Measurements from ENCODE around the gene TMUB1.

The TMUB1 gene

DNA sequence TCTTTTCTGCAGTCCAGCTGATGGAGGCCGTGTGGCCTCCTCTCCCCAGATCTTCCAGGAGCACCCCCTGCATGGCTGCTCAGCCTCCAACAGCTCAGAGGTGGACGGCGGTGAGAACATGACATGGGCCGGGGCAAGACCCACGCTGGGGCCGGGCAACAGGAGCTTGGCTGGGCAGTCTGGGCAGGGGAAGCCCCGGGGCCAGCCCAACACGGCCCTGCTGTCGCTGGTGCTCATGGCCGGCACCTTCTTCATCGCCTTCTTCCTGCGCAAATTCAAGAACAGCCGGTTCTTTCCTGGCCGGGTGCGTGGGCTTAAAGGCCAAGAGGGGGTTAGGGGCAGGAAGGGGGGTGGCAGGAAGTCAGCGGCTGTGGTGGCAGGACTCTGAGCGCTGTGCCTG, 9.3 kb downstream of the TMUB1 start:
- in situ Hi-C loops (cut with MboI; ENCODE audit: low sequenced_read_pairs), result no loop called here

DNA sequence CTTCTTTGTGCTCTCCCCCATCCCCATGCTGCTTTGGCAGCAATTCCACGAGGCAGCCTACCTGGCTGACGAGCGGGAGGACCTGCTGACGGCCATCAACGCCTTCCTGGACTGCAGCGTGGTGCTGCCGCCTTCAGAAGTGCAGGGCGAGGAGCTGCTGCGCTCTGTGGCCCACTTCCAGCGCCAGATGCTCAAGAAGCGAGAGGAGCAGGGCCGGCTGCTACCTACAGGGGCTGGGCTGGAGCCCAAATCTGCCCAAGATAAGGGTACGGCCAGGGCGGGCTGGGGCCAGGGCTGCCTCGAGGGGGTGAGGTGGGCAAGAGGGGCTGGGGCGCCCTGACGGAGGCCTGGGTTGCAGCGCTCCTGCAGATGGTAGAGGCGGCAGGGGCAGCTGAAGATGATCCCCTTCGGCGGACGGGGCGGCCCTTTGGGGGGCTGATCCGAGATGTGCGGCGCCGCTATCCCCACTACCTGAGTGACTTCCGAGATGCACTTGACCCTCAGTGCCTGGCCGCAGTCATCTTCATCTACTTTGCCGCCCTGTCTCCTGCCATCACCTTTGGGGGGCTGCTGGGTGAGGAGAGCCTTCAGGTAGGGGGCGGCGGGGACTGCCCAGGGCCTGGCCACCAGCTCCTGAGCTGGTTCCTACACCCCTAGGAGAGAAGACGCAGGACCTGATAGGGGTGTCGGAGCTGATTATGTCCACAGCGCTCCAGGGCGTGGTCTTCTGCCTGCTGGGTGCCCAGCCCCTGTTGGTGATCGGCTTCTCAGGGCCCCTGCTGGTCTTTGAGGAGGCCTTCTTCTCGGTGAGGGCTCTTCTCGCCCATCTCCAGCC, 12.0 kb downstream of the TMUB1 start:
- in situ Hi-C loops (cut with MboI; ENCODE audit: low sequenced_read_pairs), result no loop called here

DNA sequence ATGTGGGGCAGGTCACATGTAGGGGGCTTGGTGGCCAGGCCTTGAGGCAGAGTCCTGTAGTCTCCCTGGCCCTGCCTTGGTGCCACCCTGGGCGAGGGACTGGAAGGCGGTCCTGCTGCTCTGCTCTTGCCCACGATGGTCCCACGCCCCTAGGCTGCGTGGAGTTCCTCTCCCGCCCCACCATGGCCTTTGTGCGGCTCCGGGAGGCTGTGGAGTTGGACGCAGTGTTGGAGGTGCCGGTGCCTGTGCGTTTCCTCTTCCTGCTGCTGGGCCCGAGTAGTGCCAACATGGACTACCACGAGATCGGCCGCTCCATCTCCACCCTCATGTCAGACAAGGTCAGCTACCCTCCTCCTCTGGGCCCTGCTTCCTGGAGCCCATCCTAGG, 12.7 kb downstream of the TMUB1 start:
- in situ Hi-C loops (cut with MboI; ENCODE audit: low sequenced_read_pairs), result no loop called here

DNA sequence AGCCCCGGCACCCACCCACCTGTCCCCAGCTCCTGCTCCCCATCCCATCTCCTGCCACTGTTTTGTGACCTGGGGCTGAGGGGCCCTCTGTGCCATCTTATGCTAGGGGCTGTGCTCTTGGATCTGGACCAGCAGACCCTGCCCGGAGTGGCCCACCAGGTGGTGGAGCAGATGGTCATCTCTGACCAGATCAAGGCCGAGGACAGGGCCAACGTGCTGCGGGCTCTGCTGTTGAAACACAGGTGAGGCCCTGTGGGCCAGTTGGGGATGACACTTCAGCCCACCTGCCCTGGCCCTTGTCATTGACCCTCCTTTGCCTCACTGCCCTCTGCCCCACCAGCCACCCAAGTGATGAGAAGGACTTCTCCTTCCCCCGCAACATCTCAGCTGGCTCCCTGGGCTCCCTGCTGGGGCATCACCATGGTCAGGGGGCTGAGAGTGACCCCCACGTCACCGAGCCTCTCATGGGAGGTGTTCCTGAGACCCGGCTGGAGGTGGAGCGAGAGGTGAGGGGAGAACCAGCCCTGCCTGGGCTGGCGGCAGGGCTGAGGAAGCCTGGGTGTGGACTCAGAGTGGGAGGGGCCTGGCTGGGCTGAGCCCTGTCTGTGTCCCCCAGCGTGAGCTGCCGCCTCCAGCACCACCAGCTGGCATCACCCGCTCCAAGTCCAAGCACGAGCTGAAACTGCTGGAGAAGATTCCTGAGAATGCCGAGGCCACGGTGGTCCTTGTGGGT, 13.3 kb downstream of the TMUB1 start:
- in situ Hi-C loops (cut with MboI; ENCODE audit: low sequenced_read_pairs), result no loop called here

DNA sequence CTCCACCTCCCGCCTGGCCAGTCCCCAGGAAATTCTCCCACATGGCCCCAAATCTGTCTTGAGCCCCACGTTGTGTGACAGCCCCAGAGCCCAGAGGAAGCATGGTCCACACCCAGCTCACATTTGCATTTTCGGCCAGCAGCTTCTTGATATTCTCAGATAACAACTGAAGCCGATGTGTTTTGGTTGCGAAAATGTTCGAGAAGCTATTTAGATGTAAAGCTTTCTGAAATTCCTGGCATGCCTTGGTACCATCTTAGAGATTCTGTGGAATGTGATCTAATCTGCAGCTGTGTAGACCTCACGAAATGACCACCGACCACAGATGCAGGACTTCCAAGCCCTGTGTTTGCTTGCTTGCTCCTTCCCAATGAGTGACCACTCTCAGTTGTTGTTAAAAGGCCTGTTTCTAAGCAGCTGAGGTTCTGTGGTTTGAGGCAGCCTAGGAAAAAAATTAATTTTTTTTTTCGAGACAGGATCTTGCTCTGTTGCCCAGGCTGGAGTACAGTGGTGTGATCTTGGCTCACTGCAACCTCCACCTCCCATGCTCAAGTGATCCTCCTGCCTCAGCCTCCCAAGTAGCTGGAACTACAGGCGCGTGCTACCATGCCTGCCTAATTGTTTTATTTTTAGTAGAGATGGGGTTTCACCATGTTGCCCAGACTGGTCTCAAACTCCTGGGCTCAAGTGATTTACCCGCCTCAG, 15.1 kb downstream of the TMUB1 start:
- in situ Hi-C loops (cut with MboI; ENCODE audit: low sequenced_read_pairs), result no loop called here

DNA sequence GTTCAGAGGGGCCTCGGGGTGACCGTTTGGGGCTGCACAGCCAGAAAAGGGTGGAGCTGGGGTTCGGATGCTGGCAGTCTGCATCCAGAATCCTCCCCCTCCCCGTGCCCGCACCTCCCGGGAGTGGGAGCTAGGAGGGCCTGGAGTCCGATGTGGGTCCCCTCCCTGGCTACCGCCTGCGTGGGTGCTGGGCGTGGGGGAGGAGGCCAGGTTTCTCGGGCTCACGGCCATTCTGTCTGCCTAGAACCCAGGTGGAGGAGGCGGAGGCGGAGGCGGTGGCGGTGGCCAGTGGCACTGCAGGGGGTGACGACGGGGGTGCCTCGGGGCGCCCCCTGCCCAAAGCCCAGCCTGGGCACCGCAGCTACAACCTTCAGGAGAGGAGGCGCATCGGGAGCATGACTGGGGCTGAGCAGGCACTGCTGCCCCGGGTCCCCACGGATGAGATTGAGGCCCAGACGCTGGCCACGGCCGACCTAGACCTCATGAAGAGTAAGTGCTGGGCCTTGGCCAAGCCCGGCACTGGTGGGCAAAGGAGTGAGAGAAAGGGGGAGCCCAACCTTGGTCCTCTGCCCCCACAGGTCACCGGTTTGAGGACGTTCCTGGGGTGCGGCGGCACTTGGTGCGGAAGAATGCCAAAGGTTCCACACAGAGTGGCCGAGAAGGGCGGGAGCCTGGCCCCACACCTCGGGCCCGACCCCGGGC, 16.9 kb downstream of the TMUB1 start:
- in situ Hi-C loops (cut with MboI; ENCODE audit: low sequenced_read_pairs), result no loop called here

DNA sequence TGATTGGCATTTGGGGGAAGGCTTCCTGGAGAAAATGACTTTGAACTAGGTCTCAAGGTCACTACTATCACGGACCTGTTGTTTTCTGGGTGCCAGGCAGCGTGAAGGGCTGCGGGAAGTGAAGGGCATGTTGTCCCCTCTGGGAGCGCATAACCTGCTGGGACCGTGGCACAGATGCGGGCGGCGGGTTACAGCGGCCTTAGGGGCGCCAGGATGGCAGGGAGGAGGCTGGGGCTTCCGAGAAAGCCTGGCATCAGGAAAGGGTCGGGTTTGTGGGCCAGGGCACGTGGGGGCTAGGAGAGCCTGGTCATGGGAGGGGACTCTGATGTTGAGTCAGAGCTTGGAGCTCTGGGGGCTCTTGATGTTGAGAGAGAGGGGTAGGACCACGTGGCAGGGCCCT, 17.8 kb downstream of the TMUB1 start:
- in situ Hi-C loops (cut with MboI; ENCODE audit: low sequenced_read_pairs), result no loop called here

DNA sequence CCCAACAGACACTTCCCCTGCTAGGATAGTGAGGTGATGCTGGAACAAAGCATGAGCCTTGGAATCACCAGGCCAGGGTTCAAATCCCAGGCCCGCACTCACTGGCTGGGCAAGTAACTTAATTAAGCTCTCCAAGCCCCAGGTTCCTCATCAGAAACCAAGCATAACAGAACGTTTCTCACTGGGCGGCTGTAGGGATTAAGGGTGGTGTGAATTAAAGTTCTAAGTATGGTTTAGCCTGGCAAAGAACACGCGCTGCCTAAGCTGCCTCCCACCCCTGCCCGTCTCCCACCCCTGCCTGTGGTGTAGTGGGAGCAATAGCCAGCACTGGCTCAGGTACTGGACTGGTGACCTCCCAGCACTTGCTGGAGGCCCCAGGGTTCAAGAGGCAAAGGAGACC, 18.3 kb downstream of the TMUB1 start:
- in situ Hi-C loops (cut with MboI; ENCODE audit: low sequenced_read_pairs), result no loop called here

DNA sequence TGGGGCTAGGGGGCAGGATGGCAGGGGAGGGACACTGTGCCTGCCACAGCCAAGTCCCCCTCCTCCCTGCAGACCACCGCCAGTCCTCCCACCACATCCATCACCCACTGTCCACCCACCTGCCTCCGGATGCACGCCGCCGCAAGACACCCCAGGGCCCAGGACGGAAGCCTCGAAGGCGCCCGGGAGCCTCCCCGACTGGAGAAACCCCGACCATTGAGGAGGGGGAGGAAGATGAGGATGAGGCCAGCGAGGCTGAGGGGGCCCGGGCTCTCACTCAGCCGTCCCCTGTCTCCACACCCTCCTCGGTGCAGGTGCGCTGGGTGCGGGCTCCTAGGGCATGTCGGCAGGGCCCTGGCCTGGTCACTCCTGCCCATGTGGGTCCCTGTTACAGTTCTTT, 18.8 kb downstream of the TMUB1 start:
- in situ Hi-C loops (cut with MboI; ENCODE audit: low sequenced_read_pairs), result no loop called here

DNA sequence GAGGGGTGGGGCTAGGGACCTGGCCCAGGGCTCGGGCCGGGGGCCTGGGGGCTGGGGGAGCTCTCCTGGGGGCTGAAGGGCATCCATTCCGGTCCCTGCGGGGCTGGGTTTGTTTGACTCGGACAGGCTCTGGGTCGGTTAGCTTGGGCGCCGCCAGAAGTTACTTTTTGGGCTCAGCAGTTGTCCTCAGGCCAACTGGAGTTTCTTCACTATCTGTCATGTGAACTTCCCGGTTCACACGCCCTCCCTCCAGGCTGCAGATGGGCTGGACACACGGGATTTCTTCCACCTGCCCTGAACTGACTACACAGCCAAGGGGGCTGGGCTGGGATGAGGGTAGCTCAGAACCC, 20.1 kb downstream of the TMUB1 start:
- in situ Hi-C loops (cut with MboI; ENCODE audit: low sequenced_read_pairs), result no loop called here

DNA sequence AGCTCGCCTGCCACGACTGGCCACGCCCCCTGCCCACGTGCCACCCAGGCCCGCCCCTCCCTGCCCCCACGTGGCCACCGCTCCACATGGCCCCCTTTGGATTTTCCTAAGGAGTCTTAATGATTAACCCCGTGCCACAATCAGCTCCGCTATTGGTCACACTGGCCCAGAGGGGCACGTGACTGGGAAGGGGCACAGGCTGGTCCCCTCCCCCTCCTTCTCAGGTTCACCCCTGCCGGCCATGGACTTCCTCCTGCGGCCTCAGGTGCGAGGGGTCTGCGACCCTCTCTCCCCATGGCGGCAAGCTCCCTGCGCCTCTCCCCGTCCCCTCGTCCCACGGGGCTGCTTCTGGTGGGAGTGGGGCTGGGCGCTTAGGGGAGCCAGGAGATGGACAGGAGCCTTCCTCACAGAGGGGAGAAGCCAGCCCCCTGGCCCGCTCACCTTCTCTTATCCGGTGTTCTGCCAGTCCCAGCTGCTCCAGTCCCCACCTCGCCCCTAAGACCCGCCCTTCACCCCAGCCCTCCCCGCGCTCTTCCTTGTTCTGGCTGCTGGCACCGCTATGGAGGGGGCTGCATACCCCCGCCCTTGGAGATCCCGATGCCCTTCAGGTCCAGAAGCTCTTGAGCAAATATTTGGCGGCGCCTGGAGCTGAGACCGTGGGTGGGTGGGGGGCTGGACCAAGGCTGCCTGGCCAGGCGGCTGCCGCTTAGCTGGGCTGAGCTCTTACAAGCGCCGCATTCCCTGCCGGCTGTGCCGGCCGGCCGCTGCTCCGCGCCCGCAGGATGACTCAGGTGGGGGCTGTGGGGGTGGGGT, 20.7 kb downstream of the TMUB1 start:
- in situ Hi-C loops (cut with MboI; ENCODE audit: low sequenced_read_pairs), result no loop called here

DNA sequence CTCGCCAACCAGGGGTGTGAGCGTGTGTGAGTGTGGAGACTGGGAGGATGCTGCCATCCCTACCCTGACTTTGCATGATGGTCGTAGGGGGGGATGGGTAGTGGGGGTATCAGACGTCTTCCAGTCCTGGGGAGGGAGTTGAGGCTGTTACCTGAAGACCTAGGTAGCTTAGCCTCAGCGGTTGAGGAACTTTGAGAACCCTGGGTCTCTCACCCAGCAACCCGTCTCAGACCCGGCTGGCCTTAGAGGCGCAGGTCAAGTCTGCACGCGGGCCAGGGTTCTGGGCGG, 21.2 kb downstream of the TMUB1 start:
- in situ Hi-C loops (cut with MboI; ENCODE audit: low sequenced_read_pairs), result no loop called here

DNA sequence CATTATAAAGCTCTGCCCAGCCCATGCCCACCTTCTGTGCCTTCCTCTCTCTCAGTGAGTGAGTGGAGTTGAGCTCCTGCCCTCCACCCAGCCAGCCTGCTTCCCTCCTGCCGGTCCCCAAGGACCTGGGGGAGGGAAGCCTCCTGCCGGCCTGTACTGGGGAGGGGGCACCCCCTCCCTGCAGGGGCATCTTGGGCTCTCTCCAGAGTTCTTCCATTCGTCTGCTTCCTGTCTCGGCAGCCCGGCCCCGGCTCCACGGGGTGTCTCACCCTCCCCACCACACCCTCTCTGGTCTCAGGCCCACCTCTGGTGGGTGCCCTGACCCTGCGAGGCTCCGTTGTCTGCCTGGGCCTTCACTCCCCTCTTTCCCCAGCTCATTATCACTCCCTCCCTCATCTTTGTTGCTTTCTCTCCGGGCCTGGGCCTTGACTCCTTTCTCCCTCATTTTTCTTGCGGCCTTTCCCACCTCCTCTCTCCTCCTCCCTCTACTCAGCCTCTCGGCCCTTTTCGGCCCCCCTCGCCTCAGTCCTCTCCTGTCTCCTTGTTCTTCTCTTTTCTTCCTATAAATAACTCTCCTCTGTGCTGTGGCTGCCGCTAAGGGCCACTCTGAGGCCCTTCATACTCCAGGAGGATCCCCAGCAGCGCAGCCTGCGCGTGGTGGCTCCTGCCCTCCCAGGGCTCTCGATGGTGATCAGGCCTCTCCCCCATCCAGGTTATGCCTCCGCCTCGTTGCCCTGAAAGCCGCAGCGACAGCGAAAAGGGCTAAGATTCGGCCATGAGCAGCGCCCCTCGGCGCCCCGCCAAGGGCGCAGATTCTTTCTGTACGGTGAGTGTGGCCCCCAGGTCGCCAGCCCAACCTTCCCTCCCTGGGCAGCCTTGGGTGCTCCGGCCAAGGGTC, 21.8 kb downstream of the TMUB1 start:
- in situ Hi-C loops (cut with MboI; ENCODE audit: low sequenced_read_pairs), result no loop called here

DNA sequence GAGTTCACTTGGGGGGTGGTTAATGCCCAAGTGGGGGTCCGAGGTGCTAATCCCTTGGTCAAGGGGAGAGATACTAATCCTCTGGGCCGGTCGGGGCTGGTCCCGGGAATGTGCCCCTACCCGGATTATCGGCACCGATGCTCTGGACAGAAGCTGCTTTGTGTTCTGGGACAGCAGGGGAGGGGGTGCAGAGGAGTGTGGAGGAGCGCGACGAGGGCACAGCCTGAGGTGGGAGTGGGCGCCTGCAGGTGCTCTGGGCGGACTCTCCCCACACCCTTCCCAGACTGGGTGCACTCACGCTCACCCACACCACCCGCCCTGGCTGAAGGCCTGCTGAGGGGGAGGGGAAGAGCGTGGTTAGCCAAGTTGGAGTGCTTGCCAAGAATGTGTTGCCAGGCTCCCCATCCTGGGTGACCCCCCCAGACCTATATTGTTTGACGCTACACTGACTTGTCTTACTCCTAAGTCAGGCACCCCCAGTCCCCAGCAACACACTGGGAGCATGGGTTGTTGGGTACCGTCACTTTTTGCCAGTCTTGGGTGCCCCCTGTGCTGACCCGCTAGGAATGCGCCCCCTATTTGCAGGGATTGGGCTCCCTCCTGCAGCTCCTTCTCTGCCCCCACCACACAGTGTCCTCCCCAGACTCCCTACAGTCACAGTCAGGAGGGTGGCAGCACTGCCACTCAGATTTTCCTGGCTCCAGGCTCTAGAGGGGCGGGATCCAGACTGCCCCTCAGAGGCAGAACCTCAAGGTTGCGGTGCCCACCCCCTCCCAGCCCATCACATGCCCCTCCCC, 22.7 kb downstream of the TMUB1 start:
- in situ Hi-C loops (cut with MboI; ENCODE audit: low sequenced_read_pairs), result no loop called here

DNA sequence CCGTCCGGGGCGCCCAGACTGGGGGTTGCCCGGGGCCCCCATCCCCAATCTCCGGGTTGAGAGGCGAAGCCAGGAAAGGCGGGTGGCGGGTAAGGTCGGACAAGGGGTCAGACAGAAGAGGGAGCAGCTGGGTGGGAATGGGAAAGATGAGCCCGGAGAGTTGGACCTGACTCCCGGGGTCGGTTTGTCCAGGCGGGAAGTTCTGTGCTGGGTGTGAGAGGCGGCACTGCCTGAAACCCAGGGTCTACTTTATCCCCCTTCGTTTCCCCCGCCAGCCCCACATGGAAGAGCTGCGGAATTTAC, 23.2 kb downstream of the TMUB1 start:
- in situ Hi-C loops (cut with MboI; ENCODE audit: low sequenced_read_pairs), result no loop called here

DNA sequence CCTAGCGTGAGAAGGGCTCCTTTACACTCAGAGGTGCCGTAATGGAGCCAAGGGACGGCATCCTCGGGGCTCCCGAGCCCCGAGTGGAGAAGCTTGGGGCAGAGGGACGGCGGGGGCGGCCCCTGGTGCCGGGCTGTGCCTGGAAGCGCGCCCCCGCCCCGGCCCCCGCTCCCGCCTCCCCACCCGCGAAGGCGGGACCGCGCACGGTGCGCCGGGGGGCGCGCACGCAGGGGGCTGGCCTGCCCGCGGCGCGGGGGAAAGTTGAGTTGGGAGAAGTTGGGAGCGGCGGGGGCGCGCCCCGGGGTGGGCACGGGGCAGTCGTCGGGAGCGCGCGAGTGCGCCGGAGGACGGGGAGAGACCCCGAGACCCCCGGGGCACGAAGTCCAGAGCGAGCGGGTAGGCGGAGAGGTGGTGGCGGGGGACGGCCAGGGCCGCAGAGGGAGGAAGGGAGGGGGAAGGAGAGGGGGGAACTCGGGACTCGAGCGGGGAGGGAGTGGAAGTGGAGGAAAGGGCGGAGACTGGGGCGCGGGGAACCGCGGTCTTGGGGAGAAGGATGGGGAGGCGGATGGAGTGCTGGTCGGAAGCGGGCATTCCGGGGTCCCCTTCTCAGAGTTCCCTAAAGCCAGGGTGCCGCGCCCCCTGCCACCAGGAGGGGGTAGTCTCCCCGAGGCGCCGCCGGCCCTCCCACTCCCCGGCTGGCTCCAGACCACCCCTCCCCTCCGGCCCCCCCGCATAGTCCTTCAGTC, 23.8 kb downstream of the TMUB1 start, which contains the start of gene SLC4A2:
Gene SLC4A2 (plus strand): TSS at position 223 of the 746 bp plus-strand sequence. CDS start 2,399 bp downstream, outside the sequence.
- in situ Hi-C loops (cut with MboI; ENCODE audit: low sequenced_read_pairs), result no loop called here

DNA sequence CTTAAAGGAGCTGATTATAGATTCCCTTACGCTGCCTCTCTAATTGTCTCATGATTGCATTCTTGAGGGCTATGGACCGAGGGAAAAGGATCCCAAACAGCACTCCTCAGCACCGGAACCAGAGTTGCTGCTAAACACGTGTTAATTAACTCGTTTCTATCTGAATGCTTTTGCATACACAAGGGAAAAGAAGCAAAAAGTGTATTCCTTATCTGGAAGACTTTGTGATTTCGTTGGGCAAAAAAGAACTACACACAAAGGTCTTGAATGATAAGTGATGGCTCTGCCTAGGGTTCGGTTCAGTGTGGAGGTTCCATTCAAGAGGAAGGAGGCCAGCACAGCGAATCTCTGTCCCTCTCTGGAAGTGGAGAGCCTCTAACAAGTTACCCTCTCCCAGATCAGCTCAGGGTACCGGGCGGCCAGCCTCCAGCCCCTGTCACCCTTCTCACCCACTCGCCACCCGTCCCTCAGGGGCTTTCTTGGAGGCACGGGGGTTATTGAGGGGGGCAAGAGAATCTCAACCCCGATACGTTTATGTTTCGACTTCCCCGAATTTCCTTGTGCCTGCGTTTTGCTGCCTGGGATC, 24.4 kb downstream of the TMUB1 start:
- in situ Hi-C loops (cut with MboI; ENCODE audit: low sequenced_read_pairs), result no loop called here

Data from HL-60/S4 treated with phorbol 12-myristate 13-acetate at 8.2 ng/mL for 4 days and 3 days (cell line).